TTC549 (cell line): ENCODE data around the gene GPR180.
A peak's percentile ranks its signal among the peaks of the same experiment; 100 is the strongest.

Experiments used
- FAIRE-seq: peaks from 2 replicates; lab custom pipeline; 2012; peaks lifted over from hg19 to GRCh38; lab: Jason Lieb, UNC

Gene GPR180

GRCh38 chr13:94601446-94602431 is at the start of gene GPR180:
Gene GPR180, plus strand, starts transcription at chr13:94601857. Its CDS starts 71 bp downstream, at chr13:94601928.
- peak; percentile 96 for FAIRE-seq

GRCh38 chr13:94552095-94552494 is 49.6 kb upstream of the GPR180 start:
- no peak for FAIRE-seq

GRCh38 chr13:94553766-94554165 is 47.9 kb upstream of the GPR180 start:
- FAIRE-seq, result no peak

- FAIRE-seq, result no peak
These were observed 45.6 kb upstream of the GPR180 start for GRCh38 chr13:94556041-94556440.

GRCh38 chr13:94556621-94557020 is 45.0 kb upstream of the GPR180 start:
- no peak for FAIRE-seq

- FAIRE-seq, result no peak
These were observed 43.9 kb upstream of the GPR180 start for GRCh38 chr13:94557684-94558235.

- no peak for FAIRE-seq
These were observed 42.9 kb upstream of the GPR180 start for GRCh38 chr13:94558716-94559115.

GRCh38 chr13:94559222-94559795 is 42.3 kb upstream of the GPR180 start:
- no peak for FAIRE-seq

- FAIRE-seq, result no peak
These were observed 41.5 kb upstream of the GPR180 start for GRCh38 chr13:94560116-94560515.

- FAIRE-seq, result no peak
These were observed 40.5 kb upstream of the GPR180 start for GRCh38 chr13:94561126-94561525.

GRCh38 chr13:94567581-94567980 is 34.1 kb upstream of the GPR180 start:
- no peak for FAIRE-seq

GRCh38 chr13:94568443-94568842 is 33.2 kb upstream of the GPR180 start:
- no peak for FAIRE-seq

- FAIRE-seq, result no peak
These were observed 32.0 kb upstream of the GPR180 start for GRCh38 chr13:94569615-94570014.

GRCh38 chr13:94579063-94579462 is 22.6 kb upstream of the GPR180 start:
- no peak for FAIRE-seq

GRCh38 chr13:94583926-94584325 is 17.7 kb upstream of the GPR180 start:
- FAIRE-seq, result no peak

- FAIRE-seq, result no peak
These were observed 16.0 kb upstream of the GPR180 start for GRCh38 chr13:94585543-94586101.

GRCh38 chr13:94586371-94586770 is 15.3 kb upstream of the GPR180 start:
- no peak for FAIRE-seq

- no peak for FAIRE-seq
These were observed 13.1 kb upstream of the GPR180 start for GRCh38 chr13:94588541-94588940.

GRCh38 chr13:94590744-94591143 is 10.9 kb upstream of the GPR180 start:
- no peak for FAIRE-seq

GRCh38 chr13:94595001-94595949 is 6.4 kb upstream of the GPR180 start:
- FAIRE-seq, result no peak

GRCh38 chr13:94595950-94596574 is 5.6 kb upstream of the GPR180 start, which contains the start of gene TGDS:
Gene TGDS, minus strand, starts transcription at chr13:94596152. Its CDS starts 16 bp downstream, at chr13:94596136.
- peak; percentile 5 for FAIRE-seq
